Colonic mucosa (tissue), 4 donors: ENCODE measurements around the gene TUBB4B. TPM values are rescaled to one million over a fixed set of nuclear protein-coding genes. Genes with fewer than 3 reads are reported as not detected.

Experiments used
- DNase-seq: peaks from one replicate; pipeline ENCODE4 v3.0.0-alpha.2; 2020
- H3K27ac ChIP-seq: fragments of 200-600 bp; one replicate; pipeline ENCODE4 v1.8.0; 2021
- H3K27me3 ChIP-seq: fragments of 200-600 bp; one replicate; pipeline ENCODE4 v1.8.0; 2021
- H3K36me3 ChIP-seq: fragments of 200-600 bp; one replicate; pipeline ENCODE4 v1.8.0; 2021
- H3K4me1 ChIP-seq: fragments of 200-600 bp; one replicate; pipeline ENCODE4 v1.8.0; 2021; ENCODE audit warnings: mild to moderate bottlenecking
- H3K4me3 ChIP-seq: fragments of 200-600 bp; one replicate; pipeline ENCODE4 v1.8.0; 2021
- H3K9ac ChIP-seq, 2 donors: one replicate each; pipeline ENCODE4 v1.7.0; 2013; ENCODE audit warnings: control low read depth in 2 of 2, low read depth in 2 of 2, low read length in 2 of 2
- H3K9me3 ChIP-seq: fragments of 200-600 bp; one replicate; pipeline ENCODE4 v1.8.0; 2021
- CTCF ChIP-seq: fragments of 200-600 bp; IDR thresholded peaks from one replicate; pipeline ENCODE4 v1.8.0; 2022; ENCODE audit warnings: antibody characterized with exemption, mild to moderate bottlenecking
- intact Hi-C: fragments of 100-400 bp; cut with DNase I; formaldehyde crosslinking; loops from one replicate; pipeline ENCODE4 v1.14.1; 2022
- total RNA-seq, 2 donors: library from RNA; stranded (reverse); fragmentation: NEBNext Ultra II Directional in 1 of 2; extraction: Animal tissue kit (Norgen Biotek cat#: 25700) in 1 of 2; gene quantifications; one replicate each; pipeline ENCODE4 v1.2.1, GENCODE V29; 2021
- donor health status: healthy.
- donor health status: DM: no; HTN: no; CAD: no.
- donor health status: DM: no; HTN: no; CAD: no.

Gene TUBB4B
- total RNA-seq, 2 donors from 2014 or later = 303 to 779 TPM

- intact Hi-C loops = no loop called here
- no peak overlapping the region for H3K27ac ChIP-seq
- H3K36me3 ChIP-seq = peaks cover 14% of the 10 kb centered on the region
- H3K4me1 ChIP-seq = peaks cover 12% of the 10 kb centered on the region
- DNase-seq = no peak
- no peak overlapping the region for H3K9ac ChIP-seq
- H3K4me3 ChIP-seq = no peak overlapping the region
- H3K27me3 ChIP-seq = no peaks in the 10 kb centered on the region
- H3K9me3 ChIP-seq = no peaks in the 10 kb centered on the region
- TF ChIP-seq CTCF = no peak
Observed at GRCh38 chr9:137266162-137266527, 25.1 kb downstream of the TUBB4B start.

GRCh38 chr9:137266585-137267453 is 25.7 kb downstream of the TUBB4B start:
- Histone ChIP-seq H3K4me3 (no peak overlapping the region), H3K36me3 (peaks cover 14% of the 10 kb centered on the region), H3K27me3 (no peaks in the 10 kb centered on the region), H3K9me3 (no peaks in the 10 kb centered on the region), H3K4me1 (peaks cover 12% of the 10 kb centered on the region), H3K27ac (no peak overlapping the region), H3K9ac (no peak overlapping the region)
- intact Hi-C loops = no loop called here
- no peak for DNase-seq
- TF ChIP-seq CTCF = no peak

- intact Hi-C loops = no loop called here
- no peak for DNase-seq
- H3K9me3 ChIP-seq = no peaks in the 10 kb centered on the region
- H3K4me1 ChIP-seq = peaks cover 12% of the 10 kb centered on the region
- no peak overlapping the region for H3K4me3 ChIP-seq
- H3K27me3 ChIP-seq = no peaks in the 10 kb centered on the region
- TF ChIP-seq CTCF = no peak
- H3K9ac ChIP-seq = no peak overlapping the region
- H3K36me3 ChIP-seq = peaks cover 14% of the 10 kb centered on the region
- H3K27ac ChIP-seq = no peak overlapping the region
Observed at GRCh38 chr9:137267933-137268355, 26.9 kb downstream of the TUBB4B start.

GRCh38 chr9:137268538-137269201 is 27.6 kb downstream of the TUBB4B start:
- no peak for TF ChIP-seq CTCF
- Histone ChIP-seq H3K4me1 (peaks cover 12% of the 10 kb centered on the region), H3K27ac (peak overlapping the region; percentile 40), H3K9me3 (no peaks in the 10 kb centered on the region), H3K36me3 (peaks cover 14% of the 10 kb centered on the region), H3K4me3 (peak overlapping the region; percentile 1), H3K9ac (peak overlapping the region in 1 of 2 donors; percentile 69), H3K27me3 (no peaks in the 10 kb centered on the region)
- DNase-seq = no peak
- intact Hi-C loops = no loop called here

- no peak for TF ChIP-seq CTCF
- no peaks in the 10 kb centered on the region for H3K27me3 ChIP-seq
- intact Hi-C loops = no loop called here
Observed at GRCh38 chr9:137269231-137269772, 28.2 kb downstream of the TUBB4B start.

More at GRCh38 chr9:137269231-137269772, 28.2 kb downstream of the TUBB4B start:
- H3K9ac ChIP-seq = peak overlapping the region in 1 of 2 donors; percentile 69
- H3K4me1 ChIP-seq = peaks cover 12% of the 10 kb centered on the region
- peak; percentile 69 for DNase-seq
- peaks cover 10% of the 10 kb centered on the region for H3K36me3 ChIP-seq
- H3K4me3 ChIP-seq = peak overlapping the region; percentile 1
- H3K9me3 ChIP-seq = no peaks in the 10 kb centered on the region
- peak overlapping the region; percentile 40 for H3K27ac ChIP-seq
